ENCODE data around the gene DUSP7. TPM values are rescaled to one million over a fixed set of nuclear protein-coding genes. Genes with fewer than 3 reads are reported as not detected.

DUSP7 gene
- polyA plus RNA-seq, 4 donors: 14.6 to 21.5 (median 18.2) TPM

DNA sequence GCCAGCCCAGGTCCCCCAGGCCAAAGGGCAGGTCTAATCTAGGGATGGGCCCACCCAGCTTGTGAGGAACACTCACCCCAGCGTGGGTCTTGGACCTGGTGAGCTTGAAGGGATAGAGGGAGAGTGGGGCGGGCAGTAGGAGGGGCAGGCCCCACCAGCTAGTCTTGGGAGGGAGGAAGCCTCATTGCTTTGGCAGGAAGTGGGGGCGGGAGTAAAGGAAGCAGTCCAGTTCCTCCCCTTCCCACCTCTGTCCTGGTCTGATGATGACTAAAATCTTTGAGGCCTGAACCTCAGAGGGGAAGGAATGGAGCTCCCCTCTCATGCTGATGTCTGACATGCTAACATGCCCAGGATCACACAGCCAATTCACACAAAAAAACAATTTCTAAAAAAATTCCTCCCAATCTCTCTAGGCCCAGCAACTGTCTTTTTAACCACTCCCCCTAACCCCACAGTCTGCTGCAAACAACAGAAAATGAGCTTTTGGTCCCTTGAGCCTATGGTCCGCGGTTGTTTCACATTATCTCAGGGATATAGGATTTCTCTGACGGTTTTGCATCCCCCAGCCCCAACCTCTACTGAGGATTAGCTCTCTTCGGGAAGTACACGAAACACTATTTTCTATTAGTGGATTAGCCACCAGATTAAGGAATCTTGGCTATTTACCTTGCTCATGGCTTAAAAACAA, 30.7 kb upstream of the DUSP7 start:
- DNase-seq (ENCODE audit: low read depth in 4 of 4, low spot score in 2 of 4): no peak

DNA sequence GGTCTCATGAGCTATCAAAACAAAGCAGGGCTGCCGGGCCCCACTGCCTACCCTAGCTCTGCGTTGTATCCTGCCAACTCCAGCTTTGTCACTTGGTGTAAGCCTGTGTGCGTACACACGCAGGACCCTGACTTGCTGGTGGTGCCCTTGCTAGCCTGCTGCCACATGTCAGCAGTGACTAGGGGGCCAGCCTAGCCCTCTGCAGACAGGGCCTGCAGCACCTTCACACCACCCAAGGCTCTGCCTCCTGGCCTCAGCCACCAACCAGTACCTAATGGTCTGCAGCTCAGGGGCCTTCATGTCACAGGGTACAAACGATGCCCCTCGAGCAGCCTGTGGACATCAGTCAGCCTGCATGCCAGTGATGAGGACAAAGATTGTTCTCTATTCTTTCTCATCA, 30.1 kb upstream of the DUSP7 start:
- DNase-seq (ENCODE audit: low read depth in 4 of 4, low spot score in 2 of 4): no peak

DNA sequence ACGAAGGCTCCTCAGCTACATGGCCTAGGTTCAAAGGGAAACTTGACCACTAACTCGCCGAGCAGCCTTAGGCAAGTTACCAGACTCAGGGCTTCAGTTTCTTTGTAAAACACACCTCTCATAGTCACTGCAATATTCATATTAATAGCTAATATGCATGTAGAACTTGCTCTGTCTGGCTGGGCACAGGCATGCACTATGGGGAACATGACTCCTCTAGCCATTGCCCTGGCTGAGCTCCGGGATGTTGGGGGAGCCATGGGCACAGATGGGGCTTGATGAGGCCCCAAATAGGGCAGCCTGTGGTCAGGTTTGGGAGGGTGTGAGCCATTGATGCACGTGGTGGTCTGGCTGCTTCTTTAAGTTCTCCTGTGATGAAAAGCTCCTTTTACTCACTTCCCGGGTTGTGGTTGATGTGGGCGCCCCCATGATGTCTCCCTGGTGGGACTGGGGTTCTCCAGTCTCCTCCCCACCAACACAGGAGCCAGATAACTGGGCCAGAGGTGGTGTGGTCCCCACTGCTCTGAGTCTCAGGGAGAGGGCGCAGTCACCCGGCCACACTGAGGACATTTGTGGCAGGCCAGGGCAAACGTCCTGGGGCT, 29.4 kb upstream of the DUSP7 start:
- no peak for DNase-seq (ENCODE audit: low read depth in 4 of 4, low spot score in 2 of 4)

DNA sequence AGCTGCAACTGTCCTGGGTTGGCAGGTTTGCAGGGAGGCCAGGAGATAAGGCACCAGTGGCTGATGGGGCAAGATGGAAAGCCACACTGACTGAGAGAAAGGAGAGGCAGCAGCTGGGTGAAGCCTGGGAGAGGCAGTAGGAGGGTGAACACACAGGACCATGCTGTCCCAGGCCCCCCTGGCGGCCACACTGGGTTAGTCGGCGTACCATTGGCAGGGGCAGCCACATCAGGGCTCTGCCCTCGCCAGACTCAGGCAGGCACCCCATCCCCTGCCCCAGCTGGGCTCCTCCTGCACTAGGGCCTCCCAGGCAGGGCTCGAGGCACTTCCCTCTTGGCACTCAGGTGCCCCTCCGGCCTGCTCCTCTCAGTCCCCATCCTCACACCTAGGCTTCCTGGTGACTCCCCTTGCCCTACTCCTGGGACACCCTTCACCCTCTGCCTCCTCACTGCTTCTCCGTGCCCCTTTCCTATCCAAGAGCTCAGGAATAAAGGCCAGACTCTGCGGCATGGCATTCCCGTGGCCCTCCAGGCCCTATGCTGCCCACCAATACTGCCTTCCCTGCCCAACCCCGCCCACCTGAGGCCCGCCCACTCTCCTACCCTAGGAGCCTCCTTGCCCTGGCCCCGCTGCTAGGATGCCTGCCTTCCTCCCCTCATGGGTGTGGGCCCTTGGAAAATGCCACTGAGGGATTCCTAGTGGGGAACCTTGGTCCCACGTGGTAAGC, 28.7 kb upstream of the DUSP7 start:
- no peak for DNase-seq (ENCODE audit: low read depth in 4 of 4, low spot score in 2 of 4)

DNA sequence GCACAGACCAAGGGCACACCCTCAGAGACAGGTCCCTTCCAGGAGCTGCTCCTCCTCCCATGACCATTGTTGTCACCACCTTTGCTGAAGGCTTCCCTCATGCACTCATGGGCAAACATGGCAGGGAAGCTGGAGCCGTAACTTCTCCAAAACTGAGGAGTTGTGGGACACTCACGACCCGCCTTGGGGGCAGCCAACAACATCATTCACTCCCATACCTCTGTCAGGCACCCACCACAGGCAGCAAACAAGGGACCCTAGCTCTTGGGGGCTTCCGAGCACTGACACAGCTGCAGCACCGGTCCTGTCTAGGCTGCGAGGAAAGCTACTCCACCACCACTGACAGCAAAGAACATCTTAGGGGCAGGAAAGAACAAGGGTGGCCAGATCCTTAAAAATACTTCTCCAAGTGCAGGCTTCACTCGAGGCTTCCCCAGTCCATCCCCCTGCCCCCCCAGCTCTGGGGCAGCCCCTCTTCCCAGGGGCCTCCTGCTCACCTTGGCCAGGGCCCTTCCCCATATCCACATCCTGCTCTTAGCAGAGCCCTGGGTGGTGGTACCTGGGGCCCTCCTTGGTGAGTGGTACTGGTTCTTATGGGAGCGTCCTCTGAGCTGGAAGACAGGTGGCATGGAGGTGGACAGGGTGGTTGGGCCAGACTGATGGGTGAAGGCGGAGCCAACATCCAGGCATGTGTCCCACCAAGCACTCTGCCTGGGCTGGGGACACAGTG, 28.0 kb upstream of the DUSP7 start:
- DNase-seq (ENCODE audit: low read depth in 4 of 4, low spot score in 2 of 4): no peak

DNA sequence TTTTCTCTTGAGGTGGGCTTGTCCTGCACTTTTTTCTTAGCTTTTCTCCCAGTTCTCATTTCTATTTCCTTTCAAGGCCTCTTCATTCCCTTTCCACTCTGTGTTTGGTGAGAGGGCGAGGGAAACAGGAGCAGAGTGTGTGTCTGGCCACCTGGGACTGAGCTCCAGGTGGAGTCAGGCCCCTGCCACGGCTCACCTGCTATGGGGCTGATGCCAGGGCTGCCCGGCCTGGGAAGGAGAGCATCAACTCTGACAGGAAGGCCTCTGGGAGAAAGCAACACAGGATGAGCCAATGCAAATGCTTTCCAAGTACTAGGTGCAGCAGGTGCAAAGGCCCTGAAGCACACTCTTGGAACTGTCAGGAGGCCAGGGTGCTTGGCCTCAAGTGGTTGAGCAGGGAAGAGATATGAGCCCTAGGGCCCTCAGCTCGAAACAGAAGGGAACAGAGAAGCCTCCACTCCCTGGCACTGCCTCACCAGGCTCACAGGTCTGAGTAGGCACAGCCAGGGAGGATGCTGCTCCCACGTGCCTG, 27.3 kb upstream of the DUSP7 start:
- DNase-seq (ENCODE audit: low read depth in 4 of 4, low spot score in 2 of 4): no peak

DNA sequence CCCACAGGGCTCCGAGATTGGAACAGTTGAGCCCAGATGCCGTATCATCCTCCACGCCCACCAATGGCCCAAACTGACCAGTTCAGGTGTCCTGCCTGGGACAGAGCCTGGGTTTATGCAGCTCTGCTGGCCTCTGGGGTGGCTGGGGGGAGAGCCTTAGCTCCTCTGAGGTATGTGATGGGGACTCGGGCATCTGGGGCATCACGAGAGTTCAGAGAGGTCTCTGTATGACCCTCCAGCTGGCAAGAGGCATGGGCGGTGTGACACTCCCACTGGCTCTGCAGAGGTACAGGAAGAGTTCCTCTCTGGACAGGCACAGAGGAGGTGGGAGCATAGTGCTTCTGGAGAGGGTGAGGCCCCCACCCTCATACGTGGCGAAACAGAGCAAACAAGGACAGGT, 26.6 kb upstream of the DUSP7 start:
- no peak for DNase-seq (ENCODE audit: low read depth in 4 of 4, low spot score in 2 of 4)

DNA sequence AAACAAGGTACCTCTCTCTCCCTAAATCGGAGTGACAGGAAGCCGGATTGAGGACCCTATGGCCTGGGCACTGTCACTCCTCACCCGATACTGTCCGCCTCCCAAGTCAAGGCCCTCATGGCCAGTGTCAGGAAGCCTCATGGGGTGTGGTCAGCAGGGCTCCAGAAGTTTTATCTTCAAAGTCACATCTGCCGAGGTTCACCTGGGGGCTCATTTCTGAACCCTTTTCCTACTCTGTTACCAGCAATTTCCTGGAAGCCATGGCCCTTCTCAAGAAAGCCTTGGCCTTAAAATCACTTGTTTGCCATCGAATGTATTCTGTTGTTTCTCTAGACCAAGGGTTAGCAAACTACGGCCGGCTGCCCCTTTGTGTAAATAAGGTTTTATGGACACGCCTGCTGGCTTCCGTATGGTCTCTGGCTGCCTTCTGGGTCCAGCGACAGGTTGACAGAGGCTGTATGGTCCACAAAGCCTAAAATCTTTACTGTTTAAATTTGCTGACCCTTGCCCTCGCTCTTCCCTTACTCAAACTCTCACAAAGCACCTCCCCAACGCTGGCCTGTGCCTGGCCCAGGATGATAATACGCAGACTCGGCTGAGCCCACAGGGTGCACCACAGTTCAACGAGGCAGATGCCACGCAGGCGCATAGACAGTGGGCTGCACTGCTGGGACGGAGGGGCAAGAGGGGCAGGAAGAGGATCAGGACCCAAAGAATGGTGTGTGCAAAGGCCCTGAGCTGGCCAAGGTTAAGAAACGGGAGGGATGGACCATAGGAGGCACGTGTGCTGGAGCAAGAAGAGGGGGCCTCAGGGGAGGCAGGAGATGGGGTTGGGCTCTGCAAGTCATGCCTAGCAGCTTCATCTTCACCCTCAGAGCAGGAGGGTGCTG, 24.7 kb upstream of the DUSP7 start:
- DNase-seq (ENCODE audit: low read depth in 4 of 4, low spot score in 2 of 4): no peak

DNA sequence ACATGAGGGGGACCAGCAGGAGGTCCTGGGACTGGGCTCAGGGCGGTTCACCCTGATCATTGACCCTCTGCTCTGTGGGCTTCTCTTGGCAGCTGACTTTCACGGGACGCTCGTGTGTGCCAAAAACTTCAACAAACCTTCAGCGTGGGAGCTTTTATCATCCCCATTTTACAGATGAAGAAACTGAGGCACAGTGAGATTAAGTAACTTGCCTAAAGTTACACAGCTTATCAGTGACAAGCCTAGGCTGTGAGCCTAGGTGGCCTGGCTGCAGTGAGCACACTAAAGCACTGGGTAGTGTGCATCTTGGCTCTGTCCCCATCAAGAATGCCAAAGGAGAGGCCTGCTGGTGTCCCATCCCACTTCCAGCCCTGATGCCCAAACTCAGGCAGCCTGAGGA, 23.6 kb upstream of the DUSP7 start:
- no peak for DNase-seq (ENCODE audit: low read depth in 4 of 4, low spot score in 2 of 4)

DNA sequence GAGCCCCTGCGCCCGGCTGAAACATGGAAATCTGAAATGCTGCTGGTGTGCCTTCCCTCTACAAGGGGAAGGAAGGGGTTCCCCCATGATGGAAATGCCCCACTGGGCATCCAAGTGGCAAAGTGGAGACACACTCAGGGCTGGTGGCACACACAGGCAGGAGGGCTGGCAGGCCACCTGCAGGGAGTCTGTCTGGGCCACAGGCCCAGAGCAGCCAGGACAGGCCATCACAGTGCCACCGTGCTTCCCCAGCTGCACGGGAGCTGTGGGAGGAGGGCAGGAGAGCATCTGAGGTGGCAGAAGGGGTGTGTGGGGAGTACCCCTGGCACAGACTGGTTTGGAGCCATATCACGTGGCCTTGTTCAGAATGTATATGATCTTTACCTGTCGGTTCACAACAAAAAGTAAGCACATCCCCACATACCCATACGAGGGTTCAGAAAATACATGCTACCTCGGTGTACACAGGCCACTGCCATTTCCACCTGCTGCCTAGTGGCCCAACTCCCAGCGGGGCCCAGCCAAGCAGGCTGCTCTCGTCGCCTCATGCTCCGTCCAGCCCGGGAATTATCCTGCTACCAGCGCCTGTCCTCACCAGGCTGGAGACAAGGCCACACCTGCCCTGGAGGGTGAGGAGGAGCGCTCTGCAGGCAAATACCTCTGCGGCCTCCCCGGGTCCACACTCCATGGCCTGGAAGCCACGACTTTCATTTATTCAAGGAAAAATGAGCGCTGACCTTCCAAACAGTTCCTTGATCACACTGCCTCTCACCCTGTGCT, 22.6 kb upstream of the DUSP7 start:
- DNase-seq (ENCODE audit: low read depth in 4 of 4, low spot score in 2 of 4): no peak

DNA sequence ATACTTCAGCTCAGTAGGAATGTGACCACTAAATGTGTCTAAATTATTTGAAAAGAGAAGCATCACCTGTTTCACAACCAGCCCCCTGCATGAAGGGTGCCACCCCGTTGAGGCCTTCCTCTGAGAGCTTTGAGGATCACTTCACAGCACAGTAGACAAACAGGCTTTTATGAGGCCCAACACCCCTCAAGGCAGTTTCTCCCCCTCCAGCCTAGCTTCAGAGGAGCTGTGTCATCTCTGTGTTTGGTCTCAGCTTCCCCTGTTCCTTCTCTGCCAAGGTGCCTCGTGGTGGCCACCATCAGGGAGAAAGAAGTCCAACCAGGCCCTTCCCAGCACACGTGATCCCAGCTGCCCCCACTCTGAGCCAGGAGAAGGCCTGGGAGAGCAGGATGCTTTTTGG, 21.6 kb upstream of the DUSP7 start:
- no peak for DNase-seq (ENCODE audit: low read depth in 4 of 4, low spot score in 2 of 4)

DNA sequence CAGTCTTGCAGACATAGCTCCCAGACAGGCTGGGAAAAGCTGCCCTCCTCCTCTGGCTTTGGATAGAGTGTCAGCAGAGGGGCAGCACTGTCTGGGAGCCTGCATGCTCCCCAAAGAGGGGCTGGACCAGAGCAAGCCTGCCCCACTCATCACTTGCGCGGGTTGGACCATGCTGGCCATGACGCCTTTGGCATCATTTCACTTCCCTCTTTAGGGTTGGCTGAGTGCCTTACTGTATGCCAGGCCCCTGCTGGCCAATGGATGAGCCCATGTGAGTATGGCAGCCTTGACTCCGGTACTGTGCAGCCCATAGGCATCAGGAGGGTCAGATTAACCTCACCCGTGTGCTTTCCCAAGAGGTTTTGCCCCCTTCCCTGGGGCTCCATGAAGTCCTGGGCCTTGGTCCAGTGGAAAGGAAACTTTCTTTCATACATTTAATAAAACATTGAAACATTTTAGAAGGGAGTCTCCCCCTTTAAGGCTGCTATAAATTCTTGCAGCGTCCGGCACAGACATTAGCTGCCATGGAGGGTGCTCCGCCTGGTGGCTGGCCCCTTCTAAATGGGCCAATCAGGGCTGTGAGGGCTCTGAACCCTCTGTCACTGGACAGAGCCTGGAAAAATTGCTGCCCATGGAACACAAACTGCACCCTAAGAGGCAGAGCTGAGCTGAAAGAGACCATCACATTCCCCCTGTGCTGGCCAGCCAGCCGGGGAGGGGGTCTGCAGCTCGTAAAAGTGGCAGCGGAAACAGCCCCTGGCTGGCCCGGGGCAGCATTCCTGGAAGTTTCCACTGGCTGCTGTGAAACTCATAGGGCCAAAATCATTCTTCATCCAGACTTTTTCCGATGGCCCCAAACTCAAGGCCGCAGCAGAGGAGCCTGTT, 20.8 kb upstream of the DUSP7 start:
- DNase-seq (ENCODE audit: low read depth in 4 of 4, low spot score in 2 of 4): no peak

DNA sequence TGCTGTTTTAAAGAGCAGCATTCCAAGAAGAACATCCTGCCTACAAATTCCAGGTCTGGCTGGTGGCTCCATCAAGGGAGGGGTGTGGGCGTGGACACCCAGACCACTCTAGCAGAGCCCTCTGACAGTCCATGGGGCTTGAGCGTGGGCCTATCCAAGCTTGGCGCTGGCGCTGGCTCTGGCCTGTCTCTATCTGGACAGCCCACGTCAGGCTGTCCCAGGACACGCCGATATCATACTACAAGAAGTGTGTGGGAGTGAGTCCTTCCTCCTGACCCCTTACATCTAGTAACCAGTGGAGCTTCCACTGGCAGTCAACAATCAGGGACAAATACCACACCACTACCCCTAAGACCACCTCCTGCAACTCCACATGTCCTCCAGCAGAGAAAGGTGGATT, 17.1 kb upstream of the DUSP7 start:
- no peak for DNase-seq (ENCODE audit: low read depth in 4 of 4, low spot score in 2 of 4)

DNA sequence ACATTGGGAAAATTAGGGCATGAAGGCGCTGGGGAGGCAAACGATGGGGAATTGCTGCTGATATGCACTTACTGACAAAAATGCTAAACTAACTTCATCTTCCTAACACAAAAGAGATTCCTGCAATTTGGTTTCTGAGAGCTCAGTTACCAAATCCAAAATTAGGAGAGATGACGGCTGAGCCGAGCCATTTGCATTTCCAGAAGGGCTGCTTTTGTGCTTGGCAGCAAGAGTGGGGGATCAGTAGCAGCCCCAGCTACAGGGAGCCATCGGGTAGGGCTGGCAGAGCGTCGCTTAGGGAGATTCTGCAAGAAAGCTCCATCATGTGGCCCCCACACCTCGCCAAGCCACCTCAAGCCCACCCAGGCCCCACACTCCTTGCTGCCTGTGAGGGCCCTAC, 16.1 kb upstream of the DUSP7 start:
- no peak for DNase-seq (ENCODE audit: low read depth in 4 of 4, low spot score in 2 of 4)

DNA sequence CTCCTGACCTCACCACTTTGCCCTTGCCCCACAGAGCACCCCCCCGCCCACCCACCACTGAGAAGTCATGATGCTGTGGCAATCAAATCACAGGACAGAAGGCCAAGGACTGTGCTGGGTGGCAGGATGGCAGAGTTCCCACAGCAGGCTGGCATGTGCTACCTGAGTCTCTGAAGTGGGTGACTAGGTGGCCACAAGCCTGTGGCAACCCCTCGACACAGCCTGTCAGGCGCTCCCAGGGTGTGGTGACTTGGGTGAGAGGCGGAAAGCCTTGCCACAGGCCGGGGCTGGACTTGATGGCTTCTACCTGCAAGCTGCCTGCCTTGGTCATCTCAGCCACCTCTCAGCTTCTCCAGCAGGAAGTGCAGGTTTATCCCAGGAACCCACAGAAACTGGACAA, 15.6 kb upstream of the DUSP7 start:
- no peak for DNase-seq (ENCODE audit: low read depth in 4 of 4, low spot score in 2 of 4)

DNA sequence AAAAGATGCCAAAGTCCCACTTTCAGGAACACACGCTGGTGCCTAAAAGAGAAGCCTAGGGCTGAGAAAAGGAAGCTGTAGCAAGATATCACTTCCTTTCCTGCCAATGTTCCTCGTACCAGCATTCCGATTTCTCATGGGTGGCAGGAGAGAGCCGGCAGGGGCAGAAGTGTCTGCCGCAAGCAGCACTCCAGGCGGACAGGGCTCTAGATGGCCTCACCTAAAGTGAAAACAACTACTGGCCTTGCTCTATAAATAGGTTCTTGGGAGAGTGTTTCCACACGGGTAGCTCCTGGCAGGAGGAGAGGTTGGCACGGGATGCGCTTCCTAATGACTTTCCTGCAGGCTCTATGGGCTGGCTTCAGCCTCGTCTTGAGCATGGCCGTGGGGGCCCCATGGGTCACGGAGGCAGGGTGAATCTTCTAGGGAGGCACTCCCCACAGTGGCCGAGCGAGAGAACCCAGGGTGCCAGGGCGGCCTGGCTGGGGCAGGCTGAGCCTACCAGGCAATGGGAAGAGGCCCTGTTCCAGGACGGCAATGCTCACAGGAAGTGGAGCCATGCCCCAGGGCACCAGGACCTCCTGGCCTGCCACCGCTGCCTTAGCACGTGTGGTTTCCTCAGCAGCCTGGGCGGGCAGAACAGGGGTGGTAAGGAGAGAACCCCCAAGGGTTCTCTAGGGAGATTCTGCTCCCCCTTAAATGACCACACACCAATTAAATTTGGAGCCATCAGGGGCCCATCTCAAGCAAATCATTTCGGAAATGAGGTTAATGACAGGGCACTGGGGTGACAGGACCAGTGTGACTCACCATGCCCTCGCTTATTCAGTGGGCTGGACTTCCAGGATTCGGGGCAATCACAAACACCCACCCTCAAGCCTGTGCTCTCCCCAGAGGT, 14.6 kb upstream of the DUSP7 start:
- DNase-seq (ENCODE audit: low read depth in 4 of 4, low spot score in 2 of 4): no peak

DNA sequence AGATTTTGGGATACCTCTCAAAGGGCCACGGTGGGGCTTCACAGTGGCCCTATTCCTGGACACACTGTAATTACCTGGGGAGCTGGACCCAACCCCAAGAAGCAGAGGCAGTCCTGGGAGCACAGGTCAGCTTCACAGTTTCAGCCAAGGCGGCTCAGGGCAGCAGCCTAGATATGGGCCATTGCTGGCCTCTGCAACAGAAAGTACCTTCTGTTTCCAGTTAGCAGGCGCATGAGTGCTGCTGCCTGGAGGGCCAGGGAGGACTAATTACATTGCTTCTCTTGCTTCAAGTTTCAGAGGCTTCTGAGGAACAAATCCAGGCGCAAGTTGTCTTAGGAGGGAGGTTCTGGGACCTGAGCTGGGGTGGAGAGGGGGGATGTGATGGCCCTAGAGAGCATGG, 13.5 kb upstream of the DUSP7 start:
- DNase-seq (ENCODE audit: low read depth in 4 of 4, low spot score in 2 of 4): no peak
